ENCODE measurements around the gene SYNM.

DNA sequence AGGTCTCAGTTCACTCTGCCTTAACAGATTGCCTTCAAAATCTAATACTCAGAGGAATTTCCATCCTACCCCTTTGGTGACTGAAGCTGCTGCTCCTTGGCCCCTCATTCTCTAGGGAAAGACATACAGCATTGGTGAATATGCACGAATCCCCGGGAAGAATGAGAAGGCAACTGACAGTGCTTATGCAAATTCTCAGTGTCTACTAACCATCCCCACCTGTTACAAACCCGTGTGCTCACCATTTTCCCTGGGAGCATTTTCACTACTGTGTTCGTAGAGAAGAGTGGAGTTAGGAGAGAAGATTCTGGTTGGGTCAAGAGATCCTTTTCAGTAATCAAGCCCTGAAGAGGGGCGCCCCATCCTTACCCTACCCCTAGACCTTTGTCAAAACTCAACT lies 37.7 kb downstream of the SYNM start:
- TF ChIP-seq, protein P1, sequence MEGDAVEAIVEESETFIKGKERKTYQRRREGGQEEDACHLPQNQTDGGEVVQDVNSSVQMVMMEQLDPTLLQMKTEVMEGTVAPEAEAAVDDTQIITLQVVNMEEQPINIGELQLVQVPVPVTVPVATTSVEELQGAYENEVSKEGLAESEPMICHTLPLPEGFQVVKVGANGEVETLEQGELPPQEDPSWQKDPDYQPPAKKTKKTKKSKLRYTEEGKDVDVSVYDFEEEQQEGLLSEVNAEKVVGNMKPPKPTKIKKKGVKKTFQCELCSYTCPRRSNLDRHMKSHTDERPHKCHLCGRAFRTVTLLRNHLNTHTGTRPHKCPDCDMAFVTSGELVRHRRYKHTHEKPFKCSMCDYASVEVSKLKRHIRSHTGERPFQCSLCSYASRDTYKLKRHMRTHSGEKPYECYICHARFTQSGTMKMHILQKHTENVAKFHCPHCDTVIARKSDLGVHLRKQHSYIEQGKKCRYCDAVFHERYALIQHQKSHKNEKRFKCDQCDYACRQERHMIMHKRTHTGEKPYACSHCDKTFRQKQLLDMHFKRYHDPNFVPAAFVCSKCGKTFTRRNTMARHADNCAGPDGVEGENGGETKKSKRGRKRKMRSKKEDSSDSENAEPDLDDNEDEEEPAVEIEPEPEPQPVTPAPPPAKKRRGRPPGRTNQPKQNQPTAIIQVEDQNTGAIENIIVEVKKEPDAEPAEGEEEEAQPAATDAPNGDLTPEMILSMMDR (IDR thresholded peaks at IDR 0.05; ENCODE audit: low read depth, low read length, poor library complexity, severe bottlenecking), result no peak
- TF ChIP-seq EZH2phosphoT487 (IDR thresholded peaks at IDR 0.05; ENCODE audit: borderline replicate concordance, low read length), result no peak
